HEK293 (cell line): ENCODE measurements around the gene MTUS2.

Source experiments
- CTCF ChIA-PET: fragments of 350-600 bp; formaldehyde crosslinking; extraction: SDS; loops from one replicate; lab custom pipeline; 2021; ENCODE audit warnings: antibody characterized with exemption; lab: Yijun Ruan, JAX
- POLR2A ChIA-PET: fragments of 300-600 bp; formaldehyde crosslinking; extraction: SDS; loops from one replicate; lab custom pipeline; 2020; ENCODE audit warnings: antibody characterized with exemption, inconsistent platforms; lab: Yijun Ruan, JAX
- H3K27ac ChIP-seq: fragments of 200-500 bp; sonication (Bioruptor generic); 2 replicates; pipeline ENCODE4 v1.5.1; 2014; ENCODE audit warnings: low read depth, low read length, control low read depth, inconsistent platforms; ENCODE audit errors: extremely low read depth
- H3K36me3 ChIP-seq, 2 experiments: fragments of 200-500 bp in 1 of 2; sonication (Bioruptor generic) in 1 of 2; 1 replicate in 1 of 2; 2 replicates in 1 of 2; pipeline ENCODE4 v1.5.1; 2014 to 2017; ENCODE audit warnings: inconsistent platforms in 2 of 2, low read length in 2 of 2; ENCODE audit not compliant: control insufficient read depth in 2 of 2, insufficient read depth in 1 of 2
- H3K4me1 ChIP-seq: fragments of 200-500 bp; sonication (Bioruptor generic); 2 replicates; pipeline ENCODE4 v1.5.1; 2014; ENCODE audit warnings: mild to moderate bottlenecking, low read length, inconsistent platforms; ENCODE audit not compliant: control insufficient read depth, insufficient read depth
- H3K4me3 ChIP-seq: 2 replicates; pipeline ENCODE4 v1.5.1; 2011; ENCODE audit warnings: low read depth, mild to moderate bottlenecking, control low read depth, low read length, moderate library complexity
- H3K9me3 ChIP-seq: fragments of 200-500 bp; sonication (Bioruptor generic); 2 replicates; pipeline ENCODE4 v1.5.1; 2014; ENCODE audit warnings: low read depth, low read length, inconsistent platforms; ENCODE audit not compliant: control insufficient read depth, insufficient read depth
- BCL11B ChIP-seq: fragments of 450-650 bp; formaldehyde crosslinking; IDR thresholded peaks from 2 replicates; pipeline ENCODE4 v1.5.1; 2016; ENCODE audit warnings: low read depth, missing biosample characterization, missing genetic modification characterization
- BCL6B ChIP-seq: fragments of 450-650 bp; formaldehyde crosslinking; IDR thresholded peaks from 2 replicates; pipeline ENCODE4 v1.5.1; 2017; ENCODE audit warnings: missing biosample characterization, missing genetic modification characterization
- HOXD13 ChIP-seq: sonication (generic); formaldehyde crosslinking; IDR thresholded peaks from 2 replicates; pipeline ENCODE4 v1.8.0; 2022; ENCODE audit warnings: missing genetic modification reagents, borderline replicate concordance
- OSR2 ChIP-seq: fragments of 450-650 bp; formaldehyde crosslinking; IDR thresholded peaks from 2 replicates; pipeline ENCODE4 v1.5.1; 2016; ENCODE audit warnings: missing biosample characterization, missing genetic modification characterization
- PATZ1 ChIP-seq: fragments of 450-650 bp; formaldehyde crosslinking; IDR thresholded peaks from 2 replicates; pipeline ENCODE4 v1.5.1; 2016; ENCODE audit warnings: missing biosample characterization, missing genetic modification characterization
- SCRT2 ChIP-seq: fragments of 450-650 bp; formaldehyde crosslinking; IDR thresholded peaks from 2 replicates; pipeline ENCODE4 v1.5.1; 2016; ENCODE audit warnings: missing biosample characterization, missing genetic modification characterization
- ZBTB20 ChIP-seq: fragments of 450-650 bp; formaldehyde crosslinking; IDR thresholded peaks from 2 replicates; pipeline ENCODE4 v1.5.1; 2016; ENCODE audit warnings: missing biosample characterization, missing genetic modification characterization
- ZNF112 ChIP-seq: fragments of 450-650 bp; formaldehyde crosslinking; IDR thresholded peaks from 2 replicates; pipeline ENCODE4 v1.5.0; 2017; ENCODE audit warnings: missing biosample characterization, missing genetic modification characterization
- ZNF114 ChIP-seq: fragments of 450-650 bp; formaldehyde crosslinking; IDR thresholded peaks from 2 replicates; pipeline ENCODE4 v1.5.0; 2017; ENCODE audit warnings: missing biosample characterization, missing genetic modification characterization
- ZNF2 ChIP-seq: fragments of 450-650 bp; formaldehyde crosslinking; IDR thresholded peaks from 2 replicates; pipeline ENCODE4 v1.5.1; 2016; ENCODE audit warnings: missing biosample characterization, missing genetic modification characterization
- ZNF623 ChIP-seq: fragments of 450-650 bp; formaldehyde crosslinking; IDR thresholded peaks from 2 replicates; pipeline ENCODE4 v1.5.1; 2016; ENCODE audit warnings: missing biosample characterization, missing genetic modification characterization
- ZNF645 ChIP-seq: fragments of 450-650 bp; formaldehyde crosslinking; IDR thresholded peaks from 2 replicates; pipeline ENCODE4; 2016; ENCODE audit warnings: missing biosample characterization, missing genetic modification characterization
- ZNF654 ChIP-seq: fragments of 450-650 bp; formaldehyde crosslinking; IDR thresholded peaks from 2 replicates; pipeline ENCODE4 v1.5.1; 2016; ENCODE audit warnings: low read depth, missing biosample characterization, missing genetic modification characterization
- ZNF692 ChIP-seq: fragments of 450-650 bp; formaldehyde crosslinking; IDR thresholded peaks from 2 replicates; pipeline ENCODE4 v1.5.1; 2016; ENCODE audit warnings: missing biosample characterization, missing genetic modification characterization
- ZNF830 ChIP-seq: fragments of 450-650 bp; IDR thresholded peaks from 2 replicates; pipeline ENCODE4 v1.5.0; 2018; ENCODE audit warnings: missing biosample characterization, missing genetic modification characterization, low read depth, mild to moderate bottlenecking, moderate library complexity

Gene MTUS2

GRCh38 chr13:28981530-28981929, 161.4 kb downstream of the MTUS2 start:
- CTCF ChIA-PET = no interaction called here
- POLR2A ChIA-PET = no interaction called here
- no peak overlapping the region for H3K4me3 ChIP-seq

GRCh38 chr13:28983641-28984040, 163.5 kb downstream of the MTUS2 start:
- ChIA-PET POLR2A (no interaction called here), CTCF (no interaction called here)
- TF ChIP-seq ZNF2 = no peak
- TF ChIP-seq ZNF654 (tag by site-specific recombination) = no peak
- no peak for TF ChIP-seq ZBTB20 (tag by site-specific recombination)
- no peak for TF ChIP-seq ZNF692
- TF ChIP-seq PATZ1 (tag by site-specific recombination) = no peak
- TF ChIP-seq ZNF623 (tag by site-specific recombination) = no peak
- no peak for TF ChIP-seq ZNF112 (tag by site-specific recombination)
- no peak for TF ChIP-seq ZNF645
- TF ChIP-seq HOXD13 (CRISPR knock-in tag) = no peak
- Histone ChIP-seq H3K27ac (no peak overlapping the region), H3K9me3 (no peaks in the 10 kb centered on the region), H3K4me1 (no peaks in the 10 kb centered on the region), H3K36me3 (no peaks in the 10 kb centered on the region), H3K4me3 (no peak overlapping the region)

More at GRCh38 chr13:28981530-28981929, 161.4 kb downstream of the MTUS2 start:
- TF ChIP-seq OSR2 (no peak), ZBTB20 (tag by site-specific recombination) (no peak), HOXD13 (CRISPR knock-in tag) (no peak)
- no peaks in the 10 kb centered on the region for H3K4me1 ChIP-seq
- H3K9me3 ChIP-seq = no peaks in the 10 kb centered on the region
- no peaks in the 10 kb centered on the region for H3K36me3 ChIP-seq
- no peak overlapping the region for H3K27ac ChIP-seq

- H3K27ac ChIP-seq = no peak overlapping the region
- no peaks in the 10 kb centered on the region for H3K36me3 ChIP-seq
- TF ChIP-seq BCL11B (tag by site-specific recombination) = no peak
- no peak for TF ChIP-seq ZNF114
- TF ChIP-seq BCL6B = no peak
- TF ChIP-seq SCRT2 (tag by site-specific recombination) = no peak
- TF ChIP-seq ZNF830 (tag by site-specific recombination) = no peak
- ChIA-PET CTCF (interaction anchor here (0.7 kb wide), 1 partner anchor 32 kb away, joined by 3 read pairs; no protein-coding TSS in a partner anchor), POLR2A (no interaction called here)
- no peak overlapping the region for H3K4me3 ChIP-seq
- H3K4me1 ChIP-seq = no peaks in the 10 kb centered on the region
- no peaks in the 10 kb centered on the region for H3K9me3 ChIP-seq
Measured at GRCh38 chr13:28984326-28984725, 164.2 kb downstream of the MTUS2 start.
